GM15510 (cell line): ENCODE measurements around the gene CDON.

Source experiments
- POLR2A ChIP-seq: IDR thresholded peaks from 3 replicates; pipeline ENCODE4 v1.6.1; 2011; ENCODE audit warnings: borderline replicate concordance; ENCODE audit not compliant: insufficient read length; ENCODE audit errors: extremely low read depth

CDON gene

GRCh38 chr11:125938418-125938817 lies 124.2 kb downstream of the CDON start:
- TF ChIP-seq POLR2A: no peak

GRCh38 chr11:125935618-125936199 lies 127.0 kb downstream of the CDON start:
- no peak for TF ChIP-seq POLR2A

GRCh38 chr11:125935056-125935455 lies 127.6 kb downstream of the CDON start:
- TF ChIP-seq POLR2A: no peak

DNA sequence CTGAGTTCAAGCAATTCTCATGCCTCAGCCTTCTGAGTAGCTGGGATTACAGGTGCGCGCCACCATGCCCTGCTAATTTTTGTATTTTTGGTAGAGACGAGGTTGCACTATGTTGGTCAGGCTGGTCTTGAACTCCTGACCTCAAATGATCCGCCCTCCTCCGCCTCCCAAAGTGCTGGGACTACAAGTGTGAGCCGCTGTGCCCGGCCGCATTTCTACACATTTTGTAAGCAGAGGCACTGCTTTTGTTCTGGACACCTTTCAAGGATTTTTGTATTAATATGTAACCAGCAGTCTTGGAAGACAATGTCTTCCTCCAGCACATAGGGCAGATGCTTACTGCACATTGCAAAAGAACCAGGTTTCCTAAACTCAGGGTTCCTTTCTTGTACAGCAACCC lies 128.2 kb downstream of the CDON start:
- no peak for TF ChIP-seq POLR2A

DNA sequence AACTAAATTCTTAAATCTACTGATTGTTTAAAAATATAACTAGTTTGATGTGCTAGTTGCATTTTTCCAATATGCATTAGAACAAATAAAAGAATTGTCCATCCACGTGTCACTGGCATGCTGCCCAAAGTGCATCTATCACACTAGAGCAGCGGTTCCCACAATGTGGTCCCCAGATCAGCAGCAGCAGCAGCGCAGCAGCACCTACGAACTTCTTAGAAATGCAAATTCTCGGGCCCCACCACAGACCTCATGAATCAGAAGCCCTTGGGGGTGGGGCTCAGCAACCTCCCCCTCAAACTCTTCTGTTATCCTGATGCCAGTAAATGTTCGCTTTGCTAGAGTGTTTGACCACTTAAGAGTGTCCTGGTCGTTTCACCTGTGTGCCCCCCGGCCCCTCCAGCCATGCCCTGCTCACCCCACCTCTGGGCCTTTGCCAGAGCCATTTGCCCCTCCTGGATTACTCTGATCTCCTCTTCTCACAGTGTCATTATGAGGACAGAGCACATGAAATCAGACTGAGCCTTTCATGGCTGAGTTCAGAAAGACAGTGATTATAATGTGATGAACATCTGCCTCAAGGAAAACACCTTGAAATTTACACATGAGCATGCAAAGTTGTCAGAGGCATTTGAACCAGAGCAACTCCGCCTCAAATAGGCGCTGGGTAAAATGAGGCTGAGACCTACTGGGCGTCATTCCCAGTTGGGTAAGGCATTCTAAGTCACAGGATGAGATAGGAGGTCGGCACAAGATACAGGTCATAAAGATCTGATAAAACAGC lies 129.4 kb downstream of the CDON start:
- no peak for TF ChIP-seq POLR2A

DNA sequence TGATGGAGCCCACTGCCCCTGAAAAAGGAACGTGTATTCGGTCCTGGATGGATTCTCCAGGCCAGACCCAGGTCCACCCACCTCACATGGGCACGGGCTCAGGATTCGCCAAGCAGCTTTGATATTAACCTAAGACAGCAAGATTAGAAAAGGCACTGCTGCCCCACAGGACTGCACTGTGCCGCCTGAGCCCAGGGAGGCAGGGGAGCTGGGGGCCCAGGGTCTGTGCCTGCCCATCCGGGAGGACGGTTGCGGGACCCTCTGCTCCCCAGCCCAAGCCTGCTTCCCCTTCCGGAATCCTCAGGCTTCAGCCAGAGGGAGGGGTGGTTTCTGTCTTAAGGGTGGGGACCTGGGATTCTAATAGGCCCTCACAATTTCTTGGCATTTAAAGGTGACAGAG lies 130.4 kb downstream of the CDON start:
- no peak for TF ChIP-seq POLR2A

- TF ChIP-seq POLR2A: no peak
Measured at GRCh38 chr11:125931668-125932067, 131.0 kb downstream of the CDON start.

GRCh38 chr11:125931116-125931515 lies 131.6 kb downstream of the CDON start:
- TF ChIP-seq POLR2A: no peak

DNA sequence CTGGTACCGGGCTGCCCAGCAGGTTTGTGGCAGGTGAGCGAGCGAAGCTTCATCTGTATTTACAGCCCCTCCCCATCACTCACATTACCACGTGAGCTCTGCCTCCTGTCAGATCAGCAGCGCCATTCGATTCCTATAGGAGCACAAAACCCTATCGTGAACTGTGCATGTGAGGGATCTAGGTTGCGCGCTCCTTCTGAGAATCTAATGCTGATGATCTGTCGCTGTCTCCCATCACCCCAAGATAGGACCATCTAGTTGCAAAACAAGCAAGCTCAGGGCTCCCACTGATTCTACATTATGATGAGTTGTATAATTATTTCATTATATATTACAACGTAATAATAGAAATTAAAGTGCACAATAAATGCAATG lies 132.6 kb downstream of the CDON start:
- no peak for TF ChIP-seq POLR2A

DNA sequence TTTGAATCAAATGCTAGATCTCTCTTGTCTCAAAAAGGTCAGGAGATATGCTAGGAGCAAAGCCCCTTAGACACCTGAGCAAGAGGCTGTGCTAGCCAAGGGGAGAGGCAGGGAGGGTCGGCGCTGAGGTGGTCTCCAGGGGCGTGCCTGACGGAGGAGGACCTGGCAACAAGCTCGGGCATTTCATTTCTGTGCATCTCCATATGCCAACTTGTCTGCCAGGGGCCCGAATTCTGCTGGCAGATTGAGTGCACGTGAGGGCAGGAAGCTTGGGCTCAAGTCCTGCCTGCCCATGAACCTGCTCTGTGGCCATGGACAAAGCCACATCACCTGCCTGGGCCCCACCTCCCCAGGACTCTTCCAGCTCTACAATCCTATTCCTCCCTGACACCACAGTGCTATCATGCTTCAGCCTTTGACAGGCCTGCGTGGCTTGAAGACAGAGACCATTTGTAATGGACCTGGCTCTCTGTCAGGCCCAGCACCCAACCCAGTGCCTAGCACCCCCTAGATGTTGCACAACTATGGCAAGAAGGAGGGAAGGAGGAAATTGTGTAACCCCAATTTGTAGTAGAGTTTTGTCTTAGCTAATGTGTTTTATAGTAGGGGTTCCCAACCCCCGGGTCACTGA lies 133.1 kb downstream of the CDON start:
- no peak for TF ChIP-seq POLR2A

DNA sequence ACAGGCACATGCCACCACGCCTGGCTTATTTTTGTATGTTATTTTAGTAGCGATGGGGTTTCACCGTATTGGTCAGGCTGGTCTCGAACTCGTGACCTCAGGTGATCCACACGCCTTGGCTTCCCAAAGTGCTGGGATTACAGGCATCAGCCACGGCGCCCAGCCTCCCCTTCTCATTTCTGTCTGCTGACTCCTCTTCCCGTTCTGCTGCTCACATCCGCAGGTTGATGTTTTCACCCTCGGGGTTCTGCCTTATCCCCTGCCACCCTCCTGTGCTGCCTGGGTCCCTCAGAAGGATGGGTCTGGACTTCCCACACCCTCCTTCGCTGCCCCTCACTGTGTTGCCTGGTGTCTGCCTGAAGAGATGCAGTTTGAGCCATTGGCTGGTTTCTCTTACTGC lies 136.0 kb downstream of the CDON start:
- TF ChIP-seq POLR2A: no peak

GRCh38 chr11:125925804-125926203 lies 136.9 kb downstream of the CDON start:
- TF ChIP-seq POLR2A: no peak

DNA sequence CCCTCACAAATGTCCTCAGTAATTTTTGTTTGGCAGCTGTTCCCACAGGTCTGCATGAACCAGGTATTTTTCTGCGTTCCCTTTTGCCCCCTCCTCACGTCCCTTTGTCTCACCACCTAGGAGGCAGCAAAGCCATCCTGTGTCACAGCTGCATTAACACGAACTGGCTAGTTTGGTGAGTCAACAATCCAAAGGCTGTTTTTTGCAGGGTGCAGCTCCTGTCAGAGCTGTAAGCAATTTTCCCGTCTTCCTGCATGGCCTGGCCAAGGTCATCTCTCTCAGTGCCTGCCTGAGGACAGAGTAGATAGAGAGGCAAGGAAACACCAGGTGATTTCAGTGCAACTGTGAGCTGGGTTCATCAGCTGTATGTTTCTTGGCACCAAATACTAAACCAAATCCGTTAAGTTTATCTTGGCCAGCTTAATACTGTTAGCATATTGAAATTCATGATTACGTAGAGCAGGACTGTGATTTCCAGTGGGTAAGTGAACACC lies 137.4 kb downstream of the CDON start:
- no peak for TF ChIP-seq POLR2A

- TF ChIP-seq POLR2A: no peak
Measured at GRCh38 chr11:125924384-125925007, 138.2 kb downstream of the CDON start.

GRCh38 chr11:125923633-125924032 lies 139.0 kb downstream of the CDON start:
- no peak for TF ChIP-seq POLR2A
